GM11168 (cell line): Measurements from ENCODE around the gene IGSF3.

ENCODE experiments used
- in situ Hi-C: fragments of 300-500 bp; cut with MboI; formaldehyde crosslinking; loops from one replicate; pipeline ENCODE4 v1.12.0; 2022; ENCODE audit warnings: low sequenced_read_pairs; ENCODE audit not compliant: unreplicated experiment

Gene IGSF3

DNA sequence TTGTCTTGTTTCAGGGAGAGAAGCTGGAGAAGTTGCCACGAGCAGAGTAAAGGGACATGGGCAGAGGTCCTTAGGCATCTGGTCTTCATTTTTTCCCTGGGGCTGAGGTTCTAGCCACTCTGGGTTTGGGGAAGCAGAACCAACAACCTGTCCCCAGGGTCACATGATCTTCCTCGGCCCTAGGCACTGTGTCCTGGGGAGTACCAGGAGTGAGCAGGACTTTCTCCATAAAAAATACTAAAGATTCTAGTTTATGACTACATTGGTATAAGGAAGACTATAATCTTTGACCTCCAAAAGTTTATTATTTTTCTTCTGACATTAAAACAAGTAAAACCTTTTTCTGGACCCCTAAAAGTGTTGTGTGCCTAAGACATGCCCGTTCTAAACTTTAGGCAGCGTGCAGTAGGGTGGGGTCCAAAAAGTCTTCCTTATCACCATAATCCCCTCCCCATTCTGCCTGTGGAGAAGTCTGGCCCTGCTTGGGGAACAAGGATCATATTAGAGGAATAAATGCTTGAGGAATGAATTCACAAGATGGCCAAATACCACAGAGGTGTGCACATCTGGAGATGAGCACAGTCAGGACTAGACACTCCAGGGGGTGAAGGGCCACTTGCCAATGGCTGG lies 19.3 kb upstream of the IGSF3 start:
- in situ Hi-C loops = no loop called here

DNA sequence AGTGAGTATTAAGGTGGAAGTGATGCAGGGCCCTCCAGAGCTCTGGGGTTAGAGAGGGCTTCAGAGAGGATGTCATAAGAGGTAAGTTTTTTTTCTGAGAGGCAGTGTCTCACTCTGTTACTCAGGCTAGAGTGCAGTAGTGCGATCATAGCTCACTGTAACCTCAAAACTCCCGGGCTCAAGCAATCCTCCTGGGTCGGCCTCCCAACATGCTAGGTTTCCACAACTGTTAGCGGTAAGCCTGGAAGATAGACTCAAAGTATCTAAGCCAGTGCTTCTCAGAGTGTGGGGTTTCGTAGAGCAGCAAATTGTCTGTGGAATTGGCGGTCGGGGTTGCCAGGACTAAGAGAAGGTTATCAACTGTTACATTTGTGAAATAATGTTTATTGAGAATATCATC lies 18.6 kb upstream of the IGSF3 start:
- in situ Hi-C loops = no loop called here

DNA sequence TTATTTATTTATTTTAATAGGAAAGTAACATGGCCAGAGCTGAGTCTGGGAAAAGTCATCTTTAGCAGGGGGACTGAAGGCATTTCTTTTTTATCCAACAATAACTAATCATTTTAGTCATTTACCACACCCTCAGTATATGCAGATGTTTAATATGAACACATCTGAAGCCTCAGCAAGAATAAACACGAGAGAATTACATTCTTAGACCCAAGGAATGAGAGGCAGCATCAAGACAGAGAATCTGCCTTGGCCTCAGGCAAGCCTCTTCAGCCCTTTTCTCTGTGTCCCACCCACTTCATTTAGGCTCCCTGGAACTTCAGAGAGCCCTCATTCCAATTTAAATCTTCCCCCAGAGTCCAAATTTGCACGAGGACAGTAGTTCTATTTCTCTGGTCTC lies 17.0 kb upstream of the IGSF3 start:
- in situ Hi-C loops = no loop called here

DNA sequence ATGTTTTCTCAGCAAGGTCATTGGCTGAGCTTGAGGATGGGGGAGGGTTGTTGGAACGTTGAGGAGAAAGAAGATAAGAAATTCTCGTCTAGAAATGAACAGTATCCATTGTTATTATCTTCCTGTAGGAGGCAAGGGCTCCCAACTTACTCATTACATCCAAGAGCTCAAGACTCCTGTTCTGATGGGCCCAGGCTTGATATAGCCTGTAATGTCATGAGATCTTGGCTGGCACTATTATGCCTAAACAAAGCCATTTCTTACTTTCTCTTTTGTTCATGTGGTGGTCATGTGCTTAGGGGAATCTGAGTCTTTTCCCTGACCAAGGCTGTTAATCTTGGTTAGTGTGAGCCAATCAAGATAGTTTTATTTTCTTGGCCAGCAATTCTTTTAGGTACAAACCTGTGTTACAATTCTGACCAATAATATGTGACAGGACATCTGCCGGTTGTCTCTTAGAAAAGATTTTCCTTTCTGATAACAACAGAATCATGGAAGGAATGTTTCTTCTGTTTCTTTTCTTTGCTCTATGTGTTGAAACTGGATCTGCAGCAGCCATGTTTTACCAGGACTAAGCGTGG lies 15.2 kb upstream of the IGSF3 start:
- in situ Hi-C loops = no loop called here

GRCh38 chr1:116681343-116681899 lies 13.9 kb upstream of the IGSF3 start:
- in situ Hi-C loops = no loop called here

DNA sequence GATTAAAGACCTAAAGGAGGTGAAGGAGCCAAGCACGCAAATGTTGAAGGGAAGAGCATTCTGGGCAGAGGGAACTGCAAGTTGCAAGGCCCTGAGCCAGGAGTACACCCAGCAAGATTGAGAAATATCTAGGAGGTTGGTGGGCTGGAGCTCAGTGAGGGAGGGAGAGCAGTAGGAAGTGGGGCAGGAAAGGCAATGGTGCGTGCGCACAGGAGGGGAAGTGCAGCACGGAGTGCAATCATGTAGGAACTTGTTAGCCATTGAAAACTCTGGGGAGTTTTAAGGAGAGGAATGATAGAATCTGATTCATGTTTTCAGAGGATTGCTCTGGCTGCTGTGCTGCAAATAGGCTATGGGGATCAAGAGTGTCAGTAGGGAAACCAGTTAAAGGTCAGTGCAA lies 13.2 kb upstream of the IGSF3 start:
- in situ Hi-C loops = no loop called here

DNA sequence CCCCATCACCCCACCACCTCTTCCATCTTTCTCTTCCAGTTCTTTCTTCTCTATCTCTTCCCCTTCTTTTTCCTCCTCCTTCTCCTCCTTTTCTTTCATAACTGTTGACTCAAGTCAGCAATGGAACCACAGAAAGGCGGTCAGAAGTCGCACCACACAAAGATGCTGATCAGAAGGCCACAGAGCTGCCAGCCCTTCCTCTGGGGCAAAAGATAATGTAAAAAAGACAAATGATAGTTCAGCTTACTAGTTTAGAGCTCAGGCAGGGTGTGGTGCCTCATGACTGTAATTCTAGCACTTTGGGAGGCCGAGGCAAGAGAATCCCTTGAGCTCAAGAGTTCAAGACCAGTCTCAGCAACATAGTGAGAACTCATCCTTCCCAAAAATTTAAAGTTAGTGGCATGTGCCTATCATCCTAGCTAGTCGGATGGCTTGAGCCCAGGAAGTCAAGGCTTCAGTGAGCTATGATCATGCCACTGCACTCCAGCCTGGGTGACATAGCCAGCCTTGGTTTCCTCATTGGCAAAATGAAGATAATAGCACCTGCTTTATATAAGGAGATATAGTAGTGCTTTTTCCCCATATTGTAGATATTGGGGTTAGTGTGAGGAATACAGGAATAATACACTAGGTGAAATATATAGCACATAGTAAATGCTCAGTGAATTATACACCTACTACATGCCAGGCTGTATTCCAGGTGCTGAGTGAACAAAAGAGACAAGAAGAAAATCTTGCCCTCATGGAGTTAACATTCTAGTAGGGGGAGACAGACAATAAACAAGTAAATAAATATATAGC lies 12.5 kb upstream of the IGSF3 start:
- in situ Hi-C loops = no loop called here

GRCh38 chr1:116679091-116679827 lies 11.7 kb upstream of the IGSF3 start:
- in situ Hi-C loops = no loop called here

DNA sequence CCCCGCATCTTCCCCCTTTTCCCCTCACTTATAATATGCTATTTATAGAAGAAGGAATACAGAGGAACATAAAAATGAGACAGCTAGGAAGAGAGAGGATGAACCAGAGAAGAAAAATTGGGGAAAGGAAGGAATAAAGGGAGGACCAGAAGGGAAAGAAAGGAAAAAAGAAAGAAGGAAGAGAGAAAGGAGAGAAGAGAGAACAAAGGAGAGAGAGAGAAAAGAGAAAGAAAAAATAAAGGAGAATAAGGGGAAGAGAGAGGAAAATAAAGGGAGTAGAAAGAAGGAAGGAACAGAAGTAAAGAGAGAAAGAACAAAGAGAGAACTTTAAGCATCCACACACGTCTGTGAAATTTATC lies 11.2 kb upstream of the IGSF3 start:
- in situ Hi-C loops = no loop called here

DNA sequence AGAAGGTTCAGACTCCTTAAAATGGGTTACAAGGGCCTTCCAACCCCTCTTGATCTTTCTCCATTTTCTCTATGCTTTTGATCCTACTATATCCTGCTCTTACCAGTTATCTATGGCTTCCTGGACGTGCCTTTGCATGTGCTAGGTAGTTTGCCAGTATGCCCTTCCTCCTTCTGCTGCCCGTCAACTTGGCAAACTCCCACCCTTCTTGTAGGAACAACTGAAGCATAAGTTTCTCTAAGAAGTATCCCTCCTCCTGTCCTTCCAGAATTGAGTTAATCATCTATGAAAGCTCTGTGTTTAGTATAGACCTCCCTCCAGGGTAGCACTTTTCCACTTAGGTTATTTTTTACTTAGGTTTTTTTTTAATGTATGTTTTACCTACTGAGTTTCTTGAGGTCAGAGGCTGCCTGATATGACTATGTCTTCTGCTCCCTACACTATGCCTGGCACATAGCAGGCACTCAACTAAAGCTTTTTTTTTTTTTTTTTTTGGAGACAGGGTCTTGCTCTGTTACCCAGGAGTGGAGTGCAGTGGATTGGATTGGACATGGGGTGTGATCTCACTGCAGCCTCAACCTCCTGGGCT lies 10.0 kb upstream of the IGSF3 start:
- in situ Hi-C loops = no loop called here

- in situ Hi-C loops = no loop called here
Measured at GRCh38 chr1:116676291-116676690, 8.8 kb upstream of the IGSF3 start.

GRCh38 chr1:116674751-116675150 lies 7.2 kb upstream of the IGSF3 start:
- in situ Hi-C loops = no loop called here

DNA sequence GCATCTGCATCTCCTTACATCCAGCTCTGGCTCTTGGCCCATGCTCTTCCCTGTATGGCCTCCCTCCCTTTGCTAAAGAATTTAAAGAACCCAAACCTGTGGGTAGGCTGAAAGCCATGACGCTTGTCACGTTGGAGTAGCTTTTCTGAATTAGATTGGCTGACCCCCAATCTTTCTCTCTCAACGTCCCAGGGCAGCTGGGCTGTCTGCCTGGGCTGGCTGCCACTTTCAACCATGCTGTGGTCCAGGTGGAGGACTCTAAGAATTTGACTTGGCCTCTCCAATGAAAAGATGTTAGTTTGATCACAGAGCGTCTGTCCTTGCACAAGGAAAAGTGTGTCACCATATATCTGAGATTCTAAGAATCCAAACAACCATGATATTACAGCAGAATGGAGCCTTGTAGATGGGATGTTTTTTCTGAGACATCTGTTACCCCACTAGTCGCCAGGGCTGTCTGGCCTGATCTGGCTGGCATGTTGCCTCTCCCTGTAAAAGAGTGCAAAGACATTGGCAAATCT lies 6.5 kb upstream of the IGSF3 start:
- in situ Hi-C loops = no loop called here

DNA sequence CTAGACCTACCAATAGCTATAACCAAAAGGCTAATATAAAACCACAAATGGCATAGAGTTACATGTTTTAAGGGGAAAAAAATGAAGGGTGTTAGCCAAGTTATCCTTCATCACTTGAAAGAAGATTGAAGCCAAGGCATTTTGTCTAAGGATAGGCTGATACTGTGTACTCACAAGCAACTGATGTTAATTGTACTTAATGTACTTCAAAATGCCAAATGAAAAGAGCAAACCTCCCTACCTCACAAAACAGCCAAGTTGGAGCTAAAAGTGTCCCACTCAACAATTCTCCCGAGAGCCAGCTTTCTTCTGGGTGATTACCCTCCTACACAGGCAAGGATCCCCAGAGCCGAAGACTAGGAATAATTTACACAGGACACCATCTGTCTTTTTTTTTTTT lies 4.4 kb upstream of the IGSF3 start:
- in situ Hi-C loops = no loop called here

DNA sequence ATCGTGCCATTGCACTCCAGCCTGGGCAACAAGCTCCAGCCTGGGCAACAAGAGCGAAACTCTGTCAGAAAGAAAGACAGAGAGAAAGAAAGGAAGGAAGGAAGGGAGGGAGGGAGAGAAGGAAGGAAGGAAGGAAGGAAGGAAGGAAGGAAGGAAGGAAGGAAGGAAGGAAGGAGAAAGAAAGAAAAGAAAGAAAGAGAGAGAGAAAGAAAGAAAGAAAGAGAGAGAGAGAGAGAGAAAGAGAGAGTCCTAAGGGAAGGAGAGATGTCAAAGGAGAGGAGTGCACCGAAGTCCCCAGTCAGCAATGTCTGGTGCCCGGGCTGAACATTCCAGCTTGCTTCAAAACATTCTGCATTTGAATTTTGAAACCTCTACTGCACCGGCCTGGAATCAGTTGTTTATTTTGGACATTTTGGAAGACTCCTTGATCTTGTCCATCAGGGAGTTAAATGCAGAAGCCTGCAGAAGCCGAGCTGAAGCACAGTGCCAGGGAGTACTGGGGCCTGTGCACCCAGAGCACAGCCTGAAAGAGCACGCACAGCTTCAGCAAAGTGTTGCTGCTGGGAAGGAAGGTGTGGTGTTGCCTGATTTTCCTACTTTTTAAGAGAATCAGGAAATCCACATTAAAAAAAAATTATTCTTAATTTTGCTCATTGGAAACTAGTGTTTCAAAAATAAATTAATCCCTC lies 3.7 kb upstream of the IGSF3 start:
- in situ Hi-C loops = no loop called here

DNA sequence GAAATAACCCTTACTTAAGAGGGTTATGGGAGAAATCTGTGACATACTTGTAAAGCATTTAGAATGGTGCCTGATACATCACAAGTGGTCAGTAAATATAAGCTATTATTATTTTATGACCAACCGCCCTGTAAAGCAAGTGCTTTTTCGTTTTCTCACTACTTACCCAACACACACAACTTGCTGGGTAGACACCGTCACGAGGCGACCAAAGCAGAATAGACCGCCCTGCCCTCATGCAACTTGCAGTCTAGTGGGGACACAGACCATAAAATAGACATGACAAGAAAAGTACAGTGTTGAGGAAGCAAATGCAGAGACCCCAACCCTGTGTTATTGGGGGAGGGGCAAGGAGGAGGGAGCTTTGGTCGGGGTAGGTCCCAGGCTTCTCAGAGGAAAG lies 744 bp upstream of the IGSF3 start:
- in situ Hi-C loops = no loop called here

DNA sequence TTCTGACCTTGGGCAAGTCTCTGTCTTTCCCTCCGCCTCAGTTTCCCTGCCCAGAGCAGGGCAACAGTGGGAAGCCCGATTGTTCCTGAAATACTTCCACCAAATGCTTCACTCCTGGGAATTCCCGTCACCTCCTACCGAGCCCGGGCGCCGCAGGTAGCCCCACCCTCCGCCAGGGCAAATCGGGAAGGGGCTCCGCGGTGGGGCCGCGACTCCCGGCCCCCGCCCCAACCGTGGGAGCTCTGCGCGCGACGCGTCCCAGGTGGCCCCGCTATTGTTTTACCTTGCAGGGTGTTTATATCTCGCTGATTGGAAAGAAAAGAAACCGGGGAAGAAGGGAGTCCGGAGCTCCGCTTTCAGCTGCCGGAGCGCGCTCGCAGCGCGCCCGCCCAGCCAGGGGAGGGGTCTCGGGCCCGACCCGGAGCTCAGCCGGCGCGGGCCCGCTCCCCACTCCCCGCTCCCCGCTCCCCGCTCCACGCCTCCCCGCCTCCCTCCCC lies 407 bp downstream of the IGSF3 start:
- in situ Hi-C loops = no loop called here

DNA sequence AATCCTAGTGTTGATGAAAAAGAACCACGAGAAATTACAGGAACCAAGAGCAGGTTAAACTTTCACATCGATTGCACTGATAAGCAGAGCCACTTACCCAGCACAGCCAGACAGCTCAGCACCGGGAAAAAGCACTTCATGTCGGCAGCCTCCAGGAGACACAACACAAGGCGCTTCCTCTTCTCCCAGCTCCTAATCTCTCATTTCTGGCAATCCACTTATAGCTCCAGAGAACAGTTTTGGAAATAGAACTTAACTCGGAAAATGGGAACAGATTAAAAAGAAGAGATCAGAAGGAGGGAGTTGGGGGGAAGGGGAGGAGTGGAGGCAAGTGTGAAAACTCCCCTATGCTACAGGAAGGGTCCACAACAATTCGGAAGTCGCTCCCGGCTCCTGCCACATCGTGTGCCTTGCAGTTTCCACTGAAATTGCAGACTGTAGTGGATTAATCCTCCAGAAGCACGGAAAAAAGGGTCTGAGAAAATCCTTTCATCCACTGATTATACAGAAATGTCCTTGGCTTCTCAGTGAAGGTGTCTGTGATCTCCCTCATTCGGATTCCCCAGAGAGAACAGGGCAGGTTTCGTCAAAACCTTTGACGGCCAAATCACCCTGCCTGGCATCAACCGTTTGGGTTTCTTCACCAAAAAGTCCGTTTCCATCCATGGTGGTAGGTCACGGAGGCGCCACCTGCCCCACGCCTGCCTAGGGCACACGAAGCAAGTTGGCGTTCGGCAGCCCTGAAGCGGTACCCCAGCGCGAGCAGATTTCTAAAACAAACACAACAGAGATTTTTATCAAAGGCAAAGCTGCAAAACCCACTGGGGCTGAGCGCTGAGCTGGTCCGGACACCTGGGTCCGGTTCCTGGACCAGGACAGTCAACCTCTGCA lies 1.1 kb downstream of the IGSF3 start:
- in situ Hi-C loops = no loop called here

DNA sequence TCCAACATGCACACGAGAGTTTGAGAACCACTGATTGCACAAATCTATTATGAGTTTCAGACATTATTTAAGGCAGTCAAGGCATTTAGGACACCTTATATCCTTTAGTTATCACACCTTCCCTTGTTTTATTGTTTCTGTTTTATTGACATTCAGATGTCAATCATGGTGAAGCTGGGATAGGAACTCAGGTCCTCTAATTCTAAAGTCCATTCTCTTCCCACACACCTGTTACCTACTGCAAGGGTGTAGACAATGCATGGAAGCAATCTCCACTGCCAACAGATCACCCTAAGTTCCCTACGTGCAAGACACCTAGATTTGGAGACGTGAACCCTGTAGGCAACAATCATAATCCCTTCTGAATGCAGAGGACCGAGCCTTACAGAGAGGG lies 2.6 kb downstream of the IGSF3 start:
- in situ Hi-C loops = no loop called here
